GM19193 (cell line): Measurements from ENCODE around the gene GLDN.

ENCODE experiments used
- POLR2A ChIP-seq: IDR thresholded peaks from 4 replicates; pipeline ENCODE4 v1.6.1; 2011; ENCODE audit not compliant: insufficient read depth, insufficient read length; ENCODE audit errors: extremely low read depth

GLDN gene

GRCh38 chr15:51341366-51342226 lies at the start of gene GLDN:
TSS of gene GLDN (plus strand) at chr15:51341655. CDS start at chr15:51341685, 30 bp downstream.
- TF ChIP-seq POLR2A: no peak

GRCh38 chr15:51298620-51299019 lies 42.8 kb upstream of the GLDN start:
- no peak for TF ChIP-seq POLR2A

GRCh38 chr15:51299187-51300015 lies 42.1 kb upstream of the GLDN start:
- no peak for TF ChIP-seq POLR2A

GRCh38 chr15:51302480-51302879 lies 39.0 kb upstream of the GLDN start:
- no peak for TF ChIP-seq POLR2A

GRCh38 chr15:51303462-51303980 lies 37.9 kb upstream of the GLDN start:
- TF ChIP-seq POLR2A: no peak

GRCh38 chr15:51307325-51307724 lies 34.1 kb upstream of the GLDN start:
- no peak for TF ChIP-seq POLR2A

GRCh38 chr15:51307811-51308210 lies 33.6 kb upstream of the GLDN start:
- no peak for TF ChIP-seq POLR2A

- no peak for TF ChIP-seq POLR2A
These were observed 31.4 kb upstream of the GLDN start for GRCh38 chr15:51310064-51310463.

GRCh38 chr15:51311510-51311909 lies 29.9 kb upstream of the GLDN start:
- TF ChIP-seq POLR2A: no peak

GRCh38 chr15:51312166-51313073 lies 29.0 kb upstream of the GLDN start:
- TF ChIP-seq POLR2A: no peak

GRCh38 chr15:51313074-51313393 lies 28.4 kb upstream of the GLDN start:
- TF ChIP-seq POLR2A: no peak

GRCh38 chr15:51313644-51314280 lies 27.7 kb upstream of the GLDN start:
- no peak for TF ChIP-seq POLR2A

- TF ChIP-seq POLR2A: no peak
These were observed 26.8 kb upstream of the GLDN start for GRCh38 chr15:51314391-51315337.
